MG63 (cell line): ENCODE results near the gene ABLIM2. TPM values are rescaled to one million over a fixed set of nuclear protein-coding genes. Genes with fewer than 3 reads are reported as not detected.

Source experiments
- DNase-seq: peaks from one replicate; pipeline ENCODE4 v3.0.0-alpha.2; 2020
- H3K27me3 ChIP-seq: fragments of 250-450 bp; sonication (Bioruptor Pico); 2 replicates; pipeline ENCODE4 v1.5.1; 2020; ENCODE audit warnings: mild to moderate bottlenecking, moderate library complexity
- H3K36me3 ChIP-seq: fragments of 250-450 bp; sonication (Bioruptor Pico); 2 replicates; pipeline ENCODE4 v1.5.1; 2020; ENCODE audit warnings: mild to moderate bottlenecking, moderate library complexity
- H3K4me3 ChIP-seq: fragments of 250-450 bp; sonication (Bioruptor Pico); 2 replicates; pipeline ENCODE4 v1.5.1; 2020; ENCODE audit warnings: mild to moderate bottlenecking, moderate library complexity
- H3K9me3 ChIP-seq: fragments of 250-450 bp; sonication (Bioruptor Pico); 2 replicates; pipeline ENCODE4 v1.5.1; 2020; ENCODE audit warnings: mild to moderate bottlenecking, moderate library complexity
- total RNA-seq: library from RNA; depleted of rRNA; stranded (reverse); fragments of >200 nt; shearing (Covaris generic); gene quantifications from 2 replicates; pipeline ENCODE4 v1.2.3, GENCODE V29; 2014; ENCODE audit warnings: low replicate concordance

Gene ABLIM2
- total RNA-seq, 1 experiment from 2014 or later, result 1.1 TPM

DNA sequence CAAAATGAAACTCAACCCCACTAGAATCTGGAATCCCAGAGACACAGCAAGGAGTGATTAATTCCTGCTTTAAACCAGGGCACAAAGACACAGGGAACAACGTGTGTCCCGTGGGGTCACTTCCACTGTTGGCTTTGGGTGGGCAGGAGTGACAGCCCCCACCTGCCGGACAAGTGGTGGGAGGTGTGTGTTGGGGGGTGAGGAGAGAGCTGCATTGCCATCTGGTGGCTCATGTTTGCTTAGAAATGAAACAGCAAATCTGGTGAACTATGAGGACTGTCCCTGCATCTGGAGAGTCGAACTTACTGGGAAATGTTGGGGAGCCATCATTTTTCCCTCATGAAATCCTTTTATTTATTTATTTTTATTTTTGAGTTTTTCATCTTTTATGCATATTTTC, 143.1 kb downstream of the ABLIM2 start:
- Histone ChIP-seq H3K9me3 (no peaks in the 10 kb centered on the region), H3K27me3 (no peaks in the 10 kb centered on the region), H3K36me3 (no peaks in the 10 kb centered on the region), H3K4me3 (peak overlapping the region; percentile 30)
- no peak for DNase-seq

- no peaks in the 10 kb centered on the region for H3K27me3 ChIP-seq
These were observed 144.5 kb downstream of the ABLIM2 start for GRCh38 chr4:8013976-8014726.

GRCh38 chr4:8012517-8012916, 146.1 kb downstream of the ABLIM2 start:
- H3K9me3 ChIP-seq, result no peaks in the 10 kb centered on the region
- H3K36me3 ChIP-seq, result no peaks in the 10 kb centered on the region
- no peak overlapping the region for H3K4me3 ChIP-seq
- no peaks in the 10 kb centered on the region for H3K27me3 ChIP-seq
- no peak for DNase-seq

More at GRCh38 chr4:8013976-8014726, 144.5 kb downstream of the ABLIM2 start:
- Histone ChIP-seq H3K4me3 (no peak overlapping the region), H3K9me3 (no peaks in the 10 kb centered on the region), H3K36me3 (no peaks in the 10 kb centered on the region)
- DNase-seq, result no peak

- Histone ChIP-seq H3K36me3 (no peaks in the 10 kb centered on the region), H3K27me3 (no peaks in the 10 kb centered on the region), H3K9me3 (no peaks in the 10 kb centered on the region), H3K4me3 (no peak overlapping the region)
- DNase-seq, result peak; percentile 36
These were observed 148.0 kb downstream of the ABLIM2 start for GRCh38 chr4:8010618-8011017.

DNA sequence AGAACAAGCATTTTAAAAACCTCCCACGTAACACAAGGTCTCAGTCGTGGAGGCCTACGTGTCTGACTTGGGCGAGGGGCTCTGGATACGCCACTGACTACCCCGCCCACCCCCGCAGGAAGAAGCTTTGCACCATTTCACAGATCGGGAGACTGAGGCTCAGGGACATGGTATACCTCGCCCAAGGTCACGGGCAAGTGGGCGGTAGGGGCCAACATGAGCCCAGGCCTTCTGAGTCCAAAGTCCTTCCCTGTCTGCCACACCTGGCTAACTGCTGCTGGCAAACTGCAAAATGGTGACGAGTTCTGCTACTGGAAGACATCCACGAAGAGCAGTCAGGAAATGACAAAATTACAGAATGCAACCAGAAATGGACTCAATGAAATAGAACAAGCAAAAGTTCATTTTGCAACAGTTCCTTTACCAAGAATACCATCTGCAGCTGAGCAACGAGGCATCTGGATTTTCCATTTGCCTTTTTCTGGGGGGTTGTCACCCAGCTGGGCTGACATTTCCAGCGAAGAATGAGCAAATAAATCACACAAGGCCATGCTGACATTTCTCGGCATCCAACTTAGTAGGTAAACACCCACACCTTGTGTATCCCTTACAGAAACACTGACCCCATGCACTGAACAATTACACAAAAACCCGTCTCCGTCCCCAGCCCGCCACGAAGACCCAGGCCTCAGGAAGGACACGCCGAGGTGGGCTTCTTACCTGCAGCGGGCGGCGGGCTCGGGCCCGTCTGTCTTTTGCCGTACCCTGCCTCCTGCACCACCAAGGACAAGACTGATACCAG, 148.7 kb downstream of the ABLIM2 start:
- DNase-seq, result no peak
- no peaks in the 10 kb centered on the region for H3K27me3 ChIP-seq

DNA sequence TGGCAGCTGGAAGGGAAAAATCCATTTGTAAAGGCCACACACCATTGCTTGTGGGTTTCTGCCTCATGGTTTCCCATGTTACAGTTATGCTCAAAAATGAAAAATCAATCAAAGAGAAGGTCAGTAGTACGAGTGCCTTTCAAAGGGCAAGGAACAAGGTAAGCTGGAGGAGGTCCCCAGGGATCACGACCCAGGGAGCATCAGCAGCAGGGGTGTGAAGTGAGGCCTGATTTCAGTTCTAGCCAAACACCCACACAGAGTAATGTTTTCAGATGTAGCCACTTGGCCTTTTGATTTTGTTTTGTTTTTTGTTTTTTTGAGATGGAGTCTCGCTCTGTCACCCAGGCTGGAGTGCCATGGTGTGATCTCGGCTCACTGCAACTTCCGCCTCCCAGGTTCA, 149.5 kb downstream of the ABLIM2 start:
- no peaks in the 10 kb centered on the region for H3K9me3 ChIP-seq
- no peaks in the 10 kb centered on the region for H3K27me3 ChIP-seq

More for the DNA sequence above, 148.7 kb downstream of the ABLIM2 start:
- H3K9me3 ChIP-seq, result no peaks in the 10 kb centered on the region
- H3K36me3 ChIP-seq, result no peaks in the 10 kb centered on the region
- H3K4me3 ChIP-seq, result no peak overlapping the region

DNA sequence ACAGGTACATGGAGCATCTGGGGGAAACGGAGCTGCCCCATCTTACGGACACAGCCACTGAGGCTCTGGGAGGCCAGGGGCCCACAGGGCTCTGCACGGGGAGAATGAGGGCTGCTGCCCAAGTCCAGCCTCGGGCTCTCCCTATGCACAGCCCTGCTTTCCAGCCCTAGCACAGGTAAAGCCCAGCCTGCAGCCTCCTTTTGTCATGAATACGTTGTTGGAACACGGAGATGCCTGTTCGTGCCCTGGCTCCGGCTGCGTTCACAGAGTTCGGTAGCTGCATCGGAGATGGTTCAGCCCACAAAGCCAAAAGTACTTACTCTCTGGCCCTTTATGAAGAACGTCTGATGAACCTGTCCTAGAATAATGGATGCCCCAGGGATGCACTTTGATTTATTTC, 150.2 kb downstream of the ABLIM2 start:
- no peak overlapping the region for H3K4me3 ChIP-seq
- DNase-seq, result no peak
- no peaks in the 10 kb centered on the region for H3K36me3 ChIP-seq
- no peaks in the 10 kb centered on the region for H3K9me3 ChIP-seq
- no peaks in the 10 kb centered on the region for H3K27me3 ChIP-seq

More for the DNA sequence above, 149.5 kb downstream of the ABLIM2 start:
- Histone ChIP-seq H3K4me3 (no peak overlapping the region), H3K36me3 (no peaks in the 10 kb centered on the region)
- no peak for DNase-seq

- H3K9me3 ChIP-seq, result no peaks in the 10 kb centered on the region
- H3K36me3 ChIP-seq, result no peaks in the 10 kb centered on the region
- no peaks in the 10 kb centered on the region for H3K27me3 ChIP-seq
- no peak overlapping the region for H3K4me3 ChIP-seq
- DNase-seq, result no peak
These were observed 151.0 kb downstream of the ABLIM2 start for GRCh38 chr4:8007581-8007980.

GRCh38 chr4:8006471-8006870, 152.1 kb downstream of the ABLIM2 start:
- no peaks in the 10 kb centered on the region for H3K36me3 ChIP-seq
- H3K4me3 ChIP-seq, result no peak overlapping the region
- H3K27me3 ChIP-seq, result no peaks in the 10 kb centered on the region
- DNase-seq, result no peak
- no peaks in the 10 kb centered on the region for H3K9me3 ChIP-seq

DNA sequence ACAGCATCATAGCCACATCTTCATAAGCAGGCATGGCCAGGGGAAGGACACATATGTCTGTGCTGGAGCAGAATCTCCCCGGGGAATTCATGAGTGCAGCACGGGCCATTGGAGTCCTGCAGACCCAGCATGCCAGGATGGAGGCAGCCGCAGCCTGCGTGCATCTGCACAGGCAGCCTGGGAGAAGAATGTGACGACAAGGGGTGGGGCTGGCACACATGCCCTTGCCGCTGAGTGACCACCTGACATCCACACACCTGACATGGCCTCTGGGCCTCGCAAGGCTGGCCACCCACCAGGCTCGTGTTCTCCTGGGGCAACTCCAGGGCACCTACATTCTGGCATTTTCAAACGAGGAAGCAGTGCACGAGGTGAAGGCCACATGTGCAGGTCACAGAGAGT, 152.8 kb downstream of the ABLIM2 start:
- no peaks in the 10 kb centered on the region for H3K27me3 ChIP-seq
- no peak overlapping the region for H3K4me3 ChIP-seq
- no peaks in the 10 kb centered on the region for H3K9me3 ChIP-seq
- DNase-seq, result no peak
- no peaks in the 10 kb centered on the region for H3K36me3 ChIP-seq

DNA sequence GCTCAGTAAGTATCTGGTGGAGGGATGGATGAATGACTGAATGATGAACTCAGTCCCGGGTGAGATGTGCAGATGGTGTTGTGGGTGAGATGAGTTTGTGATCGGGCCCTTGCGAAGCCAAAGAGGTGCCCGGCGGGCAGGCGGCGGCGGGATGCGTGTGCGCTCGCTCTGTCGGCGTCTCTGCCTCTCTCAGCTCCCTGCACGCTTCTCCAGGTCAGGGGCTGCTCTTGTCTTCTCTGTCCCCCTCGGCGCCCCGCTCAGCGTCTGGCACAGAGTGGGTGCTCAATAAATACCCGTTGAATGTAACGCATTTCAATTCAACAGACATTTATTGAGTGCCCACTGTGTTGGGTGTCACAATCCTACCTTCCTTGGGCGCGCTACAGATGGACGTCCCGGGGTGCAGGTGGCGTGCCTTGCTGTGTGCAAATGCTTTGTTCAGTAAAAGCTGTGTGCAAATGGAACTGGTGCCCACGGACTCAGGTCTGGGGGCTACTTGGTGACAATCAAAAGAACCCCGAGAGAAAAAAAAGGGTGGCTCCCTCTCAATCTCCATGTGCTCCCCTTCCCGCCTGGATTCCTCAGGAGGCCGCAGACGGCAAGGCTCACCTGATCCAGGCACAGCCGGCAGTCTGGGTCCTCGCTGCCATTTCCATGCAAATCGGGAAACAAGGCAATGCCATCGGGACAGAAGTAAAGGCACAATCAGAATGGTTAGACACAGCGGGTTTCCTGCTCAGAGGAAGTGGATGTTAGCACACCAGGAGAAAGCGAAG, 153.4 kb downstream of the ABLIM2 start:
- Histone ChIP-seq H3K27me3 (no peaks in the 10 kb centered on the region), H3K9me3 (no peaks in the 10 kb centered on the region), H3K36me3 (no peaks in the 10 kb centered on the region), H3K4me3 (no peak overlapping the region)
- no peak for DNase-seq

DNA sequence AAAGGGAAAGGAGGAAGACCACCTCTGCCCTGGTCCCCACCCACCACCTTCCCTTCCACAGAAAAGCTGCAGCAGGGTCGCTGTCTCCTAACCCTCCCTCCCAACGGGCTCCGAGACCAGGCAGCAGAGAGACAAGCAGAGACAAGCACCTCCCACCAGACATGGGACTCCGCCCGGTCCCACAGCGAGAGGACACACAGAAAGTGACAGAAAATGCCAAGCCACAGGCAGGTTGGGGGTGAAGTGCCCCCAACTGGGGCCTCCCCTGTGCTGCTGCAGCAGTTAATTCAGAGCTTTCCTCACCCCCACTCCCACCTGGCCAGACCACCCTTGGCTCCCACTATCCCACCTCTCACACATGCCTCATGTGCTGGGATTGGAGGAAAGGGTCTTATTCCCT, 154.5 kb downstream of the ABLIM2 start:
- Histone ChIP-seq H3K9me3 (no peaks in the 10 kb centered on the region), H3K4me3 (no peak overlapping the region), H3K36me3 (no peaks in the 10 kb centered on the region), H3K27me3 (no peaks in the 10 kb centered on the region)
- no peak for DNase-seq

DNA sequence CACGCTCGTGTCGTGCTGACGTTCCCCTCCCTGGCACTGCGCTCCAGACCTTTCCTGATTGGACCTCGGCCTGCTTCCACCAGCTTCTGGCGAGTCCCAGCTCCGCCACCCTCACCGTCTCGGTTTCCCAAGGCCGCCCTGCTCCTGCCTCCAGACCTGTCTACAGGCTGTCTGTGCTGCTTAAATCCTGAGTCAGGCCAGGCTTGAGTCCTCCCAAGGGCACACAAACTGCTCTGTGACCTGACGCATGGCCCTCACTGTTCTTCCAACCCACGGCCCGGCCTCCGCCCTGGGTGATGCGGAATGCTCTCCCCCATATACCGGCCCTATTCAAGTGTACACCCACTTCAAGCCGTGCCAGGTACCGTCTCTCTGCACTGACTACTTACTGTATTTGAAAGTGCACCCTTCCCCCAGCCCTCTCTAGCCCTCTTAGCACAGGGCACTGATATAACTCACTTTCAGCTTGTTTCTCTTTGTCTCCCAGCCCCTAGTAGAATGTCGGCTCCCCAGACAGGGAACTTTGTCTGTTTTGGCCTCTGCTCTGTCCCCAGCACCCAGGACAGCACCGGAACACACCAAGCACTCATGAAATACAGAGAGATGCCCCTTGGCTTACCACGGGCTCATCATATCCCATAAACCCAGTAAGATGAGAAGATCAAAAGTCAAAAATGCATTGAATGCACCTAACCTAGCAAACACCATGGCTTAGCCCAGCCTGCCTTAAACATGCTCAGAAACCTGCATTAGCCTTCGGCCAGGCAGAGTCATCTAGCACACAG, 155.9 kb downstream of the ABLIM2 start:
- H3K27me3 ChIP-seq, result no peaks in the 10 kb centered on the region
- no peak for DNase-seq

GRCh38 chr4:8001564-8002355, 156.9 kb downstream of the ABLIM2 start:
- Histone ChIP-seq H3K9me3 (no peaks in the 10 kb centered on the region), H3K36me3 (no peaks in the 10 kb centered on the region), H3K4me3 (no peak overlapping the region), H3K27me3 (no peaks in the 10 kb centered on the region)
- no peak for DNase-seq

More for the DNA sequence above, 155.9 kb downstream of the ABLIM2 start:
- Histone ChIP-seq H3K36me3 (no peaks in the 10 kb centered on the region), H3K9me3 (no peaks in the 10 kb centered on the region), H3K4me3 (no peak overlapping the region)

DNA sequence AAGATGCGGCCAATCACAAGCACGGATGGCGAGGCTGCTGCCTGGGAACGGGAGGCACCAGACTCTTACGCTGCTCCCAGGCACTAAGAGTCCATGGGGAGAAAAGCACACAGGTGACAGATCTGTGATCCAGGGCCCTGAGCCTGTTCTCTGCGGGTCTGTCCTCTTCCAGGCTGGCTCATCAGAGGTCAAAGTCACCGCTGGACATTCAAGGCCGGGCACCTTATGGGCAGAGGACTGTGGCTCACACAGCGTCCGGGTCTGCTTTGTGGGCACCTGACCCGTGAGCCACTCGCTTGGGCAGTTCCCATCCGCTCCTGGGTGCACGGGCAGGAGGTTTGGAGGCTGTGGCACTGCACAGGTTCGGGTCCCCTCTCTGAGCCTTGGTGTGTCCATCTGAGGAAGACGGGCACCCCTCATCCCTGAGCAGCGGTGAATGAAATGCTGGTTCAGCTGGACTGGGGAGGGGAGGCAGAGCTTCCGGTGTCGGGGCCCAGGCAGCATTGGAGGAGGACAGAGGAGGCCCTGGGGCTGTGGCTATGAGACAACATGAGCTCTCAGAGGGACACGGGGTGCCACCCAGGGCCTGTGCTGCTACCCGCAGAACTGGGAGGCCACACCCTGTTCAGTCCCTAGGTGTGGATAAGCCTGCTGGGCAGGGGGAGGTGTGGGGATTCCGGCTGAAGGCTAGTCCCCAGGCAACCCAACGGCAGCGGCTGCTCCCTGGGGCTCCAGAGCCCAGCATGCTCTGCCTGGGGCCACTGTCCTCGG, 157.7 kb downstream of the ABLIM2 start:
- DNase-seq, result no peak
- H3K27me3 ChIP-seq, result no peaks in the 10 kb centered on the region
- H3K36me3 ChIP-seq, result no peaks in the 10 kb centered on the region

More for the DNA sequence above, 157.7 kb downstream of the ABLIM2 start:
- Histone ChIP-seq H3K9me3 (no peaks in the 10 kb centered on the region), H3K4me3 (no peak overlapping the region)
